Liver (tissue), 9 donors: ENCODE measurements around the gene LTBP4. TPM values are rescaled to one million over a fixed set of nuclear protein-coding genes. Genes with fewer than 3 reads are reported as not detected.

Experiments used
- DNase-seq: peaks from one replicate; pipeline ENCODE4 v3.0.0-alpha.2; 2017; ENCODE audit warnings: low spot score
- H3K27ac ChIP-seq, 2 donors: one replicate each; pipeline ENCODE4 v1.7.0; 2013; ENCODE audit warnings: inconsistent platforms in 2 of 2, low read length in 2 of 2, control low read depth in 1 of 2, low read depth in 1 of 2, mild to moderate bottlenecking in 1 of 2
- H3K27me3 ChIP-seq, 4 donors: one replicate each; pipeline versions ENCODE4 v1.6.1 to v1.7.0; 2013; ENCODE audit warnings: low read length in 3 of 4, inconsistent platforms in 1 of 4, mild to moderate bottlenecking in 1 of 4, moderate library complexity in 1 of 4; ENCODE audit not compliant: control insufficient read depth in 4 of 4, insufficient read depth in 4 of 4
- H3K36me3 ChIP-seq, 4 donors: one replicate each; pipeline versions ENCODE4 v1.6.1 to v1.7.0; 2013; ENCODE audit warnings: low read length in 3 of 4, mild to moderate bottlenecking in 3 of 4, low read depth in 1 of 4, moderate library complexity in 1 of 4; ENCODE audit not compliant: control insufficient read depth in 4 of 4, insufficient read depth in 3 of 4
- H3K4me1 ChIP-seq, 4 donors: one replicate each; pipeline versions ENCODE4 v1.6.1 to v1.7.0; 2013; ENCODE audit warnings: low read length in 3 of 4, mild to moderate bottlenecking in 3 of 4, moderate library complexity in 1 of 4; ENCODE audit not compliant: control insufficient read depth in 4 of 4, insufficient read depth in 4 of 4
- H3K4me3 ChIP-seq, 3 donors: one replicate each; pipeline versions ENCODE4 v1.6.1 to v1.7.0; 2013; ENCODE audit warnings: low read length in 3 of 3, control low read depth in 1 of 3, low read depth in 1 of 3, mild to moderate bottlenecking in 1 of 3
- H3K9ac ChIP-seq, 2 donors: one replicate each; pipeline ENCODE4 v1.7.0; 2013; ENCODE audit warnings: low read length in 2 of 2, mild to moderate bottlenecking in 2 of 2, moderate library complexity in 2 of 2, control low read depth in 1 of 2, low read depth in 1 of 2
- H3K9me3 ChIP-seq, 4 donors: one replicate each; pipeline versions ENCODE4 v1.6.1 to v1.7.0; 2013; ENCODE audit warnings: low read length in 3 of 4; ENCODE audit not compliant: control insufficient read depth in 4 of 4
- ATF3 ChIP-seq: IDR thresholded peaks from 2 replicates; pipeline ENCODE4 v1.6.1; 2016; ENCODE audit warnings: antibody characterized with exemption
- EGR1 ChIP-seq, 2 donors: IDR thresholded peaks; 2 replicates each; pipeline ENCODE4 v1.6.1; 2016 to 2018; ENCODE audit warnings: antibody characterized with exemption in 2 of 2, low read depth in 2 of 2
- FOXA2 ChIP-seq: IDR thresholded peaks from 2 replicates; pipeline ENCODE4 v1.6.1; 2016; ENCODE audit warnings: antibody characterized with exemption
- GABPA ChIP-seq, 2 donors: IDR thresholded peaks in 1 of 2; conservative IDR thresholded peaks in 1 of 2; 2 replicates each; pipeline ENCODE4 v1.6.1; 2016; ENCODE audit warnings: antibody characterized with exemption in 2 of 2, mild to moderate bottlenecking in 1 of 2, moderate library complexity in 1 of 2
- HNF4A ChIP-seq, 2 donors: conservative IDR thresholded peaks; 2 replicates each; pipeline ENCODE4 v1.6.1; 2016; ENCODE audit warnings: antibody characterized with exemption in 2 of 2, mild to moderate bottlenecking in 2 of 2
- HNF4G ChIP-seq: IDR thresholded peaks from 2 replicates; pipeline ENCODE4 v1.6.1; 2016; ENCODE audit warnings: antibody characterized with exemption
- JUND ChIP-seq, 2 donors: IDR thresholded peaks; 2 replicates each; pipeline ENCODE4 v1.6.1; 2016; ENCODE audit warnings: antibody characterized with exemption in 2 of 2
- MAX ChIP-seq: IDR thresholded peaks from 2 replicates; pipeline ENCODE4 v1.6.1; 2016; ENCODE audit warnings: antibody characterized with exemption
- NR2F2 ChIP-seq: IDR thresholded peaks from 2 replicates; pipeline ENCODE4 v1.6.1; 2016; ENCODE audit warnings: antibody characterized with exemption
- RAD21 ChIP-seq, 2 donors: IDR thresholded peaks; 2 replicates each; pipeline ENCODE4 v1.6.1; 2016; ENCODE audit warnings: antibody characterized with exemption in 2 of 2, mild to moderate bottlenecking in 2 of 2
- RXRA ChIP-seq, 2 donors: IDR thresholded peaks; 2 replicates each; pipeline ENCODE4 v1.6.1; 2017 to 2018; ENCODE audit warnings: antibody characterized with exemption in 2 of 2, mild to moderate bottlenecking in 1 of 2
- SP1 ChIP-seq: IDR thresholded peaks from 2 replicates; pipeline ENCODE4 v1.6.1; 2018; ENCODE audit warnings: antibody characterized with exemption, mild to moderate bottlenecking
- TAF1 ChIP-seq: conservative IDR thresholded peaks from 2 replicates; pipeline ENCODE4 v1.6.1; 2016; ENCODE audit warnings: antibody characterized with exemption, mild to moderate bottlenecking
- YY1 ChIP-seq: IDR thresholded peaks from 2 replicates; pipeline ENCODE4 v1.6.1; 2016; ENCODE audit warnings: antibody characterized with exemption, mild to moderate bottlenecking
- WGBS: extraction: QIAGEN DNeasy Blood & Tissue Kit; methylation state at CpG from one replicate; pipeline ENCODE4 v1.1.7; 2013; 5-methylcytosine and 5-hydroxymethylcytosine counted together
- polyA plus RNA-seq, 2 donors: library from polyadenylated mRNA; stranded (reverse) in 1 of 2; unstranded in 1 of 2; fragments of 200-250 nt in 1 of 2; fragments of >200 nt in 1 of 2; fragmentation: Nextera tagmentation in 1 of 2; extraction: Ambion mirVana in 1 of 2; gene quantifications; one replicate each; pipeline versions ENCODE4 v1.2.1 to v1.2.3, GENCODE V29; 2013 to 2015
- total RNA-seq, 2 donors: library from RNA; depleted of rRNA; stranded (reverse); fragments of >200 nt; gene quantifications; one replicate each; pipeline ENCODE4 v1.2.3, GENCODE V29; 2014
- TF ChIP-seq, protein P1 (sequence below): IDR thresholded peaks from 2 replicates; pipeline ENCODE4 v1.6.1; 2016; ENCODE audit warnings: antibody characterized with exemption
- TF ChIP-seq, protein P2 (sequence below): IDR thresholded peaks from 2 replicates; pipeline ENCODE4 v1.6.1; 2016; ENCODE audit warnings: antibody characterized with exemption, mild to moderate bottlenecking
- donor health status: healthy.
- donor health status: healthy.
- donor health status: healthy.
- donor health status: healthy.
- donor health status: healthy.

LTBP4 gene
- total and polyA plus RNA-seq, 4 donors: 9.6 to 28.7 (median 17.8) TPM

DNA sequence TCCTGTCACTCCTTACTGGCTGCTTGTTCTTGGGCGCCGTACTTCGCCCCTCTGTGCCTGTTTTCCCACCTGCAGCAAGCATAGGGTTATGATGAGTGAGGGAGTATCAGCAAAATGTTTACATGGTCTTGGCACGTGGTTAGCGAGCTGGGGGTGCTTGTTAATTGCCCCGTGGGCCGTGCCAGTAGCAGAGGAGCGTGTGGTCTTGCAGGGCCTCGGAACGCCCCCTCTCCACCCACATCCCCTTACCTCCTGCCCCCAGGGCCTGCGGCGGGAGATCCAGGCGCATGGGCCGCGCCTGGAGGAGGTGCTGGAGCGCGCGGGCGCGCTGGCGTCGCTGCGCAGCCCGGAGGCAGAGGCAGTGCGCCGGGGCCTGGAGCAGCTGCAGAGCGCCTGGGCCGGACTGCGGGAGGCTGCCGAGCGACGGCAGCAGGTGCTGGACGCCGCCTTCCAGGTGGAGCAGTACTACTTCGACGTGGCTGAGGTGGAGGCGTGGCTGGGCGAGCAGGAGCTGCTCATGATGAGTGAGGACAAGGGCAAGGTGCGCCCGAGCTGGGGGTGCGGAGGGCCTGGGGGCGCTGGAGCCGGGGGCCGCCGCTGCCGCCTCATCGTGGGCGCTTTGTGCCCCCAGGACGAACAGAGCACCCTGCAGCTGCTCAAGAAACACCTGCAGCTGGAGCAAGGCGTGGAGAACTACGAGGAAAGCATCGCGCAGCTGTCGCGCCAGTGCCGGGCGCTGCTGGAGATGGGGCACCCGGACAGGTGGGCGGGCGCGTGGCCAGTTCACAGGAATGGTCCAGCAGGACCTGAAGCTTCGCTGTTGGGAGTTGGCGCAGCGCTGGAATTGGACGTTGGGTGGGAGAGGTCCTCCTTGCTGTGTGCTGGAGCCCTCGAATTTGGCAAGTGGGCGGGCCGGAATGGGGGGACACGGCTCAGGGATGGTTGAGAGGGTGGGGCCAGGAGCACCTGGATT is 47.0 kb upstream of the LTBP4 start:
- H3K27me3 ChIP-seq: peaks cover 0 to 4% (median under 1%) of the 10 kb centered on the region in 4 donors
- no peak for DNase-seq
- H3K4me1 ChIP-seq: peaks cover 0 to under 1% (median under 1%) of the 10 kb centered on the region in 4 donors
- no peaks in the 10 kb centered on the region for H3K9me3 ChIP-seq
- no peak overlapping the region for H3K27ac ChIP-seq
- no peak overlapping the region for H3K9ac ChIP-seq
- TF ChIP-seq HNF4G (no peak), EGR1 (IDR thresholded peaks at IDR 0.05; ENCODE audit: low read depth in 2 of 2) (no peak), GABPA (IDR thresholded peaks at IDR 0.05 in 1 of 2, conservative IDR thresholded peaks at IDR 0.05 in 1 of 2) (no peak), NR2F2 (no peak), SP1 (no peak), HNF4A (conservative IDR thresholded peaks at IDR 0.05) (no peak)
- no peak overlapping the region for H3K4me3 ChIP-seq
- H3K36me3 ChIP-seq: no peaks in the 10 kb centered on the region
- WGBS: 15% methylated on average over 69 of the region's 69 CpGs

GRCh38 chr19:40555978-40556689 is 45.0 kb upstream of the LTBP4 start:
- no peak overlapping the region for H3K4me3 ChIP-seq
- no peaks in the 10 kb centered on the region for H3K9me3 ChIP-seq
- TF ChIP-seq HNF4A (conservative IDR thresholded peaks at IDR 0.05) (no peak), MAX (no peak), NR2F2 (no peak), ATF3 (no peak), TAF1 (no peak), YY1 (no peak), RXRA (IDR thresholded peaks at IDR 0.05) (no peak), SP1 (no peak), EGR1 (IDR thresholded peaks at IDR 0.05; ENCODE audit: low read depth in 2 of 2) (no peak), RAD21 (IDR thresholded peaks at IDR 0.05) (no peak), FOXA2 (no peak)
- H3K36me3 ChIP-seq: no peaks in the 10 kb centered on the region
- H3K9ac ChIP-seq: no peak overlapping the region
- H3K4me1 ChIP-seq: no peaks in the 10 kb centered on the region
- H3K27me3 ChIP-seq: peaks cover 0 to 4% (median under 1%) of the 10 kb centered on the region in 4 donors
- 76% methylated on average over 17 of the region's 17 CpGs for WGBS
- H3K27ac ChIP-seq: no peak overlapping the region
- DNase-seq: no peak

DNA sequence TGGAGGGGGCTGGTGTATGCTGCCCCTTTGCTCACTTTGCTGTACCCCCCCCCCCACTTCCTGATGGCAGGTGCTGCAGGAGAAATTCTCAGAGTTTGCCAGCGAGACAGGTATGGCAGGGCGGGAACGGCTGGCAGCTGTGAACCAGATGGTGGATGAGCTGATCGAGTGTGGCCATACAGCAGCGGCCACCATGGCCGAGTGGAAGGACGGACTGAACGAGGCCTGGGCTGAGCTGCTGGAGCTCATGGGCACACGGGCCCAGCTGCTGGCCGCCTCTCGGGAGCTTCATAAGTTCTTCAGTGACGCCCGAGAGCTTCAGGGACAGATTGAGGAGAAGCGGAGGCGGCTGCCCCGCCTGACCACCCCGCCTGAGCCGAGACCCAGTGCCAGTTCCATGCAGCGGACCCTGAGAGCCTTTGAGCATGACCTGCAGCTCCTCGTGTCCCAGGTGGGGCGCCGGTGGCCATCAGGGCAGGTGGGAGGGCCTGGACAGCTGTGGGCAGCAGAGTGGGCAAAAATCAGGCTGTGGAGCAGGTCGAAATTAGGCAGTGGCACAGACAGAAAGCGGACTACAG is 44.1 kb upstream of the LTBP4 start:
- Histone ChIP-seq H3K4me1 (no peaks in the 10 kb centered on the region), H3K4me3 (no peak overlapping the region), H3K27ac (no peak overlapping the region), H3K27me3 (peaks cover 0 to 4% (median under 1%) of the 10 kb centered on the region in 4 donors), H3K9me3 (no peaks in the 10 kb centered on the region), H3K36me3 (no peaks in the 10 kb centered on the region), H3K9ac (no peak overlapping the region)
- 88% methylated on average over 24 of the region's 24 CpGs for WGBS
- no peak for DNase-seq
- TF ChIP-seq SP1 (no peak), RXRA (IDR thresholded peaks at IDR 0.05) (no peak), GABPA (IDR thresholded peaks at IDR 0.05 in 1 of 2, conservative IDR thresholded peaks at IDR 0.05 in 1 of 2) (no peak), YY1 (no peak), EGR1 (IDR thresholded peaks at IDR 0.05; ENCODE audit: low read depth in 2 of 2) (no peak), JUND (IDR thresholded peaks at IDR 0.05) (no peak), RAD21 (IDR thresholded peaks at IDR 0.05) (no peak), HNF4G (no peak), TAF1 (no peak), NR2F2 (no peak)
- TF ChIP-seq, protein P1, sequence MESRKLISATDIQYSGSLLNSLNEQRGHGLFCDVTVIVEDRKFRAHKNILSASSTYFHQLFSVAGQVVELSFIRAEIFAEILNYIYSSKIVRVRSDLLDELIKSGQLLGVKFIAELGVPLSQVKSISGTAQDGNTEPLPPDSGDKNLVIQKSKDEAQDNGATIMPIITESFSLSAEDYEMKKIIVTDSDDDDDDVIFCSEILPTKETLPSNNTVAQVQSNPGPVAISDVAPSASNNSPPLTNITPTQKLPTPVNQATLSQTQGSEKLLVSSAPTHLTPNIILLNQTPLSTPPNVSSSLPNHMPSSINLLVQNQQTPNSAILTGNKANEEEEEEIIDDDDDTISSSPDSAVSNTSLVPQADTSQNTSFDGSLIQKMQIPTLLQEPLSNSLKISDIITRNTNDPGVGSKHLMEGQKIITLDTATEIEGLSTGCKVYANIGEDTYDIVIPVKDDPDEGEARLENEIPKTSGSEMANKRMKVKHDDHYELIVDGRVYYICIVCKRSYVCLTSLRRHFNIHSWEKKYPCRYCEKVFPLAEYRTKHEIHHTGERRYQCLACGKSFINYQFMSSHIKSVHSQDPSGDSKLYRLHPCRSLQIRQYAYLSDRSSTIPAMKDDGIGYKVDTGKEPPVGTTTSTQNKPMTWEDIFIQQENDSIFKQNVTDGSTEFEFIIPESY: no peak
- TF ChIP-seq, protein P2, sequence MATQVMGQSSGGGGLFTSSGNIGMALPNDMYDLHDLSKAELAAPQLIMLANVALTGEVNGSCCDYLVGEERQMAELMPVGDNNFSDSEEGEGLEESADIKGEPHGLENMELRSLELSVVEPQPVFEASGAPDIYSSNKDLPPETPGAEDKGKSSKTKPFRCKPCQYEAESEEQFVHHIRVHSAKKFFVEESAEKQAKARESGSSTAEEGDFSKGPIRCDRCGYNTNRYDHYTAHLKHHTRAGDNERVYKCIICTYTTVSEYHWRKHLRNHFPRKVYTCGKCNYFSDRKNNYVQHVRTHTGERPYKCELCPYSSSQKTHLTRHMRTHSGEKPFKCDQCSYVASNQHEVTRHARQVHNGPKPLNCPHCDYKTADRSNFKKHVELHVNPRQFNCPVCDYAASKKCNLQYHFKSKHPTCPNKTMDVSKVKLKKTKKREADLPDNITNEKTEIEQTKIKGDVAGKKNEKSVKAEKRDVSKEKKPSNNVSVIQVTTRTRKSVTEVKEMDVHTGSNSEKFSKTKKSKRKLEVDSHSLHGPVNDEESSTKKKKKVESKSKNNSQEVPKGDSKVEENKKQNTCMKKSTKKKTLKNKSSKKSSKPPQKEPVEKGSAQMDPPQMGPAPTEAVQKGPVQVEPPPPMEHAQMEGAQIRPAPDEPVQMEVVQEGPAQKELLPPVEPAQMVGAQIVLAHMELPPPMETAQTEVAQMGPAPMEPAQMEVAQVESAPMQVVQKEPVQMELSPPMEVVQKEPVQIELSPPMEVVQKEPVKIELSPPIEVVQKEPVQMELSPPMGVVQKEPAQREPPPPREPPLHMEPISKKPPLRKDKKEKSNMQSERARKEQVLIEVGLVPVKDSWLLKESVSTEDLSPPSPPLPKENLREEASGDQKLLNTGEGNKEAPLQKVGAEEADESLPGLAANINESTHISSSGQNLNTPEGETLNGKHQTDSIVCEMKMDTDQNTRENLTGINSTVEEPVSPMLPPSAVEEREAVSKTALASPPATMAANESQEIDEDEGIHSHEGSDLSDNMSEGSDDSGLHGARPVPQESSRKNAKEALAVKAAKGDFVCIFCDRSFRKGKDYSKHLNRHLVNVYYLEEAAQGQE: no peak
